HG03025 (cell line): ENCODE results near the gene LIG3.
"Not testable (repeated sequence)": the region's sequence is repeated elsewhere in the genome, so short reads cannot be mapped to it uniquely, and the experiment has no call there.

Source experiments
- ATAC-seq: cut with Tn5 transposase; IDR thresholded peaks from one replicate; pipeline ENCODE4 v1.9.1; 2021; ENCODE audit warnings: mild to moderate bottlenecking, moderate library complexity; ENCODE audit not compliant: unreplicated experiment, low FRiP score

Gene LIG3

GRCh38 chr17:34980353-34980680 is at the start of gene LIG3:
Gene LIG3 (plus strand): TSS chr17:34980512. CDS start chr17:34983006, 2,494 bp downstream.
- peak; percentile 72 for ATAC-seq

GRCh38 chr17:34950780-34951179 is 29.5 kb upstream of the LIG3 start:
- not testable (repeated sequence) for ATAC-seq

GRCh38 chr17:34958438-34958837 is 21.9 kb upstream of the LIG3 start:
- no peak for ATAC-seq

DNA sequence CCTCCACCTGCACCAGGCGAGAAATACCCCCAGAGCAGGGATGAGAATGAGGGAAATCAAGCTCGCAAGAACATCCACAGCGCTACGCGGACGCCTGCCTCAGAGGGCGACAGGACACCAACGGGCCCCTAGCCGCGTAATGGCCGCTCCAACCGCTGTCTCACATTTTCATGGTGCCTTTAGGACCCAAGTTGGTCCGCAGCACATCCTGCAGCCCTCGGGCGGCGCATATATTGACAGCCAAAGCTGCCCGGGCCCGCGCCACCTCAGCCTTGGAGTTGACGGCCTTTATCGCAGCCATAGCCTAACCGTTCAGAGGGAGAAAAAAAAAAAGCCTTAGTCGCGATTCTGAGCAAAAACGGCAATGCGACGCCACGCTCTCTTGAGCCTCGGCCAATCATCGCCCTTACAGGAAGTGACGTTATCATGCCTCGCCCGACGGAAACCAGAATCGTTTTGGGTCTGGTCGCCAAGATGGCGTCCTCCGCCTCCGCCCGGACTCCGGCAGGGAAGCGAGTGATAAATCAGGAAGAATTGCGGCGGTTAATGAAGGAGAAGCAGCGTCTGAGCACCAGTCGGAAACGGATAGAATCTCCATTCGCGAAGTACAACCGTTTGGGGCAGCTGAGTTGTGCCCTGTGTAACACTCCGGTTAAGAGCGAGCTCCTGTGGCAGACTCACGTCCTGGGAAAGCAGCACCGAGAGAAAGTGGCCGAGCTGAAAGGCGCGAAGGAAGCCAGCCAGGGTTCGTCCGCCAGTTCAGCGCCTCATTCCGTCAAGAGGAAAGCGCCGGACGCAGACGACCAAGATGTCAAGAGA is 19.0 kb upstream of the LIG3 start, which contains the start of the genes CCT6B and ZNF830:
TSS of gene CCT6B (minus strand) at position 368 of the 819 bp plus-strand sequence. CDS start at position 301, 67 bp downstream.
TSS of gene ZNF830 (plus strand) at position 448 of the 819 bp plus-strand sequence. CDS start at position 475, 27 bp downstream.
- peak; percentile 83 for ATAC-seq

GRCh38 chr17:34974179-34974578 is 6.1 kb upstream of the LIG3 start:
- ATAC-seq = no peak

- ATAC-seq = no peak
Measured at GRCh38 chr17:34974794-34975785, 5.2 kb upstream of the LIG3 start.

DNA sequence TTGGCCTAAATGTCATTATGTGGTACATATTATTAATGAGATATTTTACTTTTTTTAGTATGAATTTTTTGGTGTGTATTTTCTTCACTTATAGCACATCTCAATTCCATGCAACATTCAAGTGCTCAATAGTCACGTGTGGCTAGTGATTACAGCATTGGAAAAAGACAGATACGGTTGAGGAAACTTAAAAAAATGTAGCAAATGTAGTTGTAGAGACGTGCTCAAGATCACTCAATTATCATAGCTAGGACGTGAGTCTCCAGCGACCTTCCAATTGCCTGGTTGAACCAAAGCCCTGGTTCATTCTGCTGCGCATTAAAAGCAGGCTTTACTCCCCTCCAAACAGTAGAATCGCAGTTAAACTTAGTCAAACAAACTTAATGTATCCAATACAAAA is 1.2 kb upstream of the LIG3 start:
- ATAC-seq = no peak

DNA sequence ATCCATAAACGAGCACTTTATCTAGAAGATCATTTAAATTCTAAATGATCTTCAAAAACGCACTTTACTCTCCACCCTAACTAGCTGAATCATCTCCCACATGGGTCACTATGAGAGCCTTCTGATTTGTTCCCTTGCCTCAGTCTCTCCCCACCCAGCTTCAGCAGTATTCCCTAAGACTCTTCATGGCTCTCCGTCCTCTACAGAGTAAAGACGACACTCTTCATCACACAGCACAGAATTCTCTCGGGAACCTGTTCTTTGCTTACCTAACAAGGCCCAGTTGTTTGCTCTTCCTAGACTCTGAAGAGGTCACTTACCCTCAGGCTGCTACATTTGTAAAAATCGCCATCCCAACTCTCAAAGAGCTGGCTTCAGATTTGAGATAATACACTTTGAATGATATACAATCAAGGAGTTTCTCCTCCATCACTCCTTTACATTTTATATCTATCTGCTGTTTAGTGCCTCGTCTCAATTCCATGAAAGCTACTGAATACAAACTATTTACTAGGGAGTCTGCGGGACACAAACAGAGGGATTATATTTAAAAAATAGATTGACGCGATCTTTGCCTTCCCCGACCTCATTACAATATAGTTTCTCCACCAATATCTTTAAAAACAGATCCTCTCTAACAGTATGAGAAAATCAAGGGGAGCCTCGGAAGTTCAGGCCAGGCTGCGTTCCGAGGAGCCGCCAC is 511 bp upstream of the LIG3 start:
- ATAC-seq = no peak

DNA sequence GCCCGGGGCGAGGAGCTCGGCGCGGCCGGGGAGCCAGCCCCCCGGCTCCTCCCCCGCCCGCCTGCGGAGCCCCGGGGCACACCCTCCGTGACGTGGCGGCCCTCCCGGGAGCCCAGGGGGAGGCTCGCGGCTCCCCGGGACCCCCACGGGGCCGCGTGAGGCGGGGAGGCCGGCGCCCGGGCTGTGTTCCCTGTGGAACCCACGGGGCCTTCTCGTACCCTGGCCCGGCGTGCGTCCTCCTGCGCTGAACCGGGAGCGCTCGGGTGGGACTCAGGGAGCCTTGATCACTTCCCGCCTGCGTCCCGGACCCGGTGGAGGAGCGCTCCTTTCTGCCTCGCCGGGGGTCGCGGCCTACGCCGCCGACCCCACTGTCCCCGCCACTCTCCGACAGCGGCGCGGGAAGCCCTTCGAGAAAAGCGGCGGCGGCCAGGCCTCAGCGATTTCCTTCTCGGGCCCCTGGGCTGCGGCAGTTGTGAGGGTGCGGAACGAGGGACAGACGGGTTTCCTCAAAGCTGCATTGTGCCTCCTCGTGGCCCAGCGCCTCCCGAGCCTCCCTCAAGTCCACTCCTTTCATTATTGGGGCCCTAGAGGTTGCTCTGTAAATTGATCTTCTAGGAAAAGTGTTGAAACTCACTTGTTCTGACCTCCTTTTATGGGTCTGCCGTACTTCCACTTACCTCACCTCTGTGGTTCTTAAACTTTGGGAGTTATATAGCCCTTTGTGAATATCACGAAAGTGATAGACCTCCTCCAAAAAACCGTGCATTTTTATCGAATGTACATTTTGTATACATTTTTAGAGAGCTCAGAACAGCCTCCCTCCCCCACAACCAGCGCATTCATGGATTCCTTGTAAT is 597 bp downstream of the LIG3 start:
- peak; percentile 76 for ATAC-seq

GRCh38 chr17:34981538-34982241 is 1.4 kb downstream of the LIG3 start:
- ATAC-seq = no peak

DNA sequence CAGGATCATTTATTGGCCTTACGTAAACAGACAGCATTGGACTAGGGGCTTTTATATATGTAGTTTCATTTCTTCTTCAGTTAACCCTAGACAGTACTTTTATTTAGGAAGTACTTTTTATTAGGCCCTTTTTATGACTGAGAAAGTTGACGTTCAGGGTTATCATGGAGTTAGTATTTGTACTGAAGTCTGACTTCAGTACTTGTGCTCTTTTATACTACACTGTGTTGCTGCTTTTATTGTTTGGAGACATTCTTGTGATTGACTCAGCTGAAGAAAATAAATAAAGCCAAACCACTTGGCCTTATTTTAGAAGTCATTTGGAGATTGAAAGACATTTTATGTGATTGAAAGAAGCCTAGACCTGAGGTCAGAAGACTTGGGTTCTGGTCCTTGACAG is 6.9 kb downstream of the LIG3 start:
- no peak for ATAC-seq

- ATAC-seq = no peak
Measured at GRCh38 chr17:34988644-34989043, 8.3 kb downstream of the LIG3 start.

- ATAC-seq = no peak
Measured at GRCh38 chr17:34989473-34989872, 9.2 kb downstream of the LIG3 start.

DNA sequence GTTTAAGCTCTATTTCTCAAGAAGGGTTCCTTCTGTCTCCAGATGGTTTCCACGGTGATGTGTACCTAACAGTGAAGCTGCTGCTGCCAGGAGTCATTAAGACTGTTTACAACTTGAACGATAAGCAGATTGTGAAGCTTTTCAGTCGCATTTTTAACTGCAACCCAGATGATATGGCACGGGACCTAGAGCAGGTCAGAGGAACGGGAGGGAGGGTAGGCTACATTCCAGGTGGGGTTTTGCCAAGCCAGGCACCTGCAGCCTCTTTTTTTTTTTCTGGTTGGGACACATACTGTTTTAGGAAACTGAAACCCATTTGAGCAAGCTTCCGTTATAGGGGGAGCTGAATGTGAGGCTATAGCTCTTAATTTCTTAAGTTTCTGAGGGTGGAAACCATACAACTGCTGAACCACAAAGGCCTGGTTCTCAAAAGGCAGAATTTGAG is 10.6 kb downstream of the LIG3 start:
- no peak for ATAC-seq

- no peak for ATAC-seq
Measured at GRCh38 chr17:34991606-34992005, 11.3 kb downstream of the LIG3 start.

GRCh38 chr17:34993031-34993430 is 12.7 kb downstream of the LIG3 start:
- no peak for ATAC-seq

DNA sequence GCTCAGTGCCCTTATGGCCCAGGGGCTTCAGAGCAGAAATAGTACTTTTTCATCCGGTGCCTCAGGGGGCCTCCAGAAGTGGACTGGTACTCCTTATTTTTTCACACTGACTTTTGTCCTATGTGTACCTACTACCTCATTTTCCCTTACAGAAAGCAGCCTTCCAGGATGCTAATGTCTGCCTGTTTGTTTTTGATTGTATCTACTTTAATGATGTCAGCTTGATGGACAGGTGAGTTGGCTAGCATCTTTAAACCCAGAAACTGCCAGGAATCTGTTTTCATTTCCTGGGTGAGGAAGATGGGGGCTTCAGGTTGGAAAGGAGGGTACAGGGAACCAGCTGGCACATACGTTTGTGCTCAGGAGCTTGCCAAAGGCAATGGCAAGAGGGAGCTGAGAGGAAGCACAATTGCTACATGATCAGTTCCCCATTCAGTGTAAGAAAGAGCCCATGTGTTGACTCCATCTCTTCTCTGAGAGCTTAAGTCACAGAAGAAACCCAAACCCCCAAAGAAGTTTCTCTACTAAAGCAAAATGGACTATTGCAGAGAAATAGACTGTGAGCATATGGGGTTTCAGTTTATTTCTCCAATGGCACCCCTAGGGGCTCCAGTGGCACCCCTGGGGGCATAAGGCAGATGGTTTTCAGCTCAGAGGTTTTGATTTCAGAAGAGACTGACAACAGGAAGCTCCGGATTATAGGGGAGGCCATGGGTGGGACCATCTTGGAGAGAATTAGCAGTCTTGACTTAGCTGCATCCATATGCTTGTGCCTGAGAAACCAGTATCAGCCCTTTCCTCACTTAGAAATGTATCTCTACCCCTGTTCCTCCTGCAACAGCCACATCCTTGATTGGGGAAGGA is 16.3 kb downstream of the LIG3 start:
- ATAC-seq = no peak

- no peak for ATAC-seq
Measured at GRCh38 chr17:34997355-34997862, 17.1 kb downstream of the LIG3 start.
